Measurements from ENCODE around the gene TNFAIP1. TPM values are rescaled to one million over a fixed set of nuclear protein-coding genes. Genes with fewer than 3 reads are reported as not detected.
"Not testable (repeated sequence)": the region's sequence is repeated elsewhere in the genome, so short reads cannot be mapped to it uniquely, and the experiment has no call there.

Gene TNFAIP1
- total RNA-seq, 1 experiment from 2014 or later, result 49.4 TPM

DNA sequence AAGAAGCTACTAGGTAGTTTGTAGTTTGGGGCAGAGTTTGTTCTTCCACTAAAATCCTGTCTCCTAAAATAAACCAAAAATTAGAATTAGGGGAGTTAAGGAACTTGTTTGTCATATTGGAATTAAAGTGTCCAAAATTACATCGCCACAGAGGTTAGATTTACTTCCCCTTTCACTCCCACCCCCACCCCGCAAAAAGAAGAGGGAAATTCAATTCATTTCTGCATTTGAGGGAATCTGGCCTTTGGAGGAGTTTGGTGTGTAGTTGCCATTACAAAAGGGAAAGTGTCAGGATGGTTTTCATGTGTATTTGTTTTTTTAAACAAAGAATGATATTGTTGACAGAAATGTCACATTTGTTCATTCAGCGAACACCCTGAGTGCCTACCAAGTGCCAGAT is 10.8 kb upstream of the TNFAIP1 start:
- DNase-seq (ENCODE audit: low read depth), result no peak

DNA sequence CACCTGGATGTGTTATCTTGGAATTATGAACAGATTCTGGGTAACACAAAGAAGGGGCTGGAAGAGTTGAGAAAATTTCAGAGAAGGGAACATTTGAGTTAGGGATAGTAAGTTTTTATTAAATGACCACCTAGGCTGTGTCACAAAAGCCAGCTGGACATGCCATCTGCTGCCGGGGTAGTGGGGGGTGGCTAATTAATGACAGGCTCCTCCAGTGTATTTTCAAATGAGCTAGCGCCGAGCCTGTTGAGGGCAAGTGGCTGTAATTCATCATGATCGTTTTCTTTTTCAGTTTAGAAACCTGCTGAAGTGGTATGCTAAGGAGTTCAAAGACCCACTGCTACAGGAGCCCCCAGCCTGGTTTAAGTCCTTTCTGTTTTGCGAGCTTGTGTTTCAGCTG is 10.3 kb upstream of the TNFAIP1 start:
- DNase-seq (ENCODE audit: low read depth), result no peak

DNA sequence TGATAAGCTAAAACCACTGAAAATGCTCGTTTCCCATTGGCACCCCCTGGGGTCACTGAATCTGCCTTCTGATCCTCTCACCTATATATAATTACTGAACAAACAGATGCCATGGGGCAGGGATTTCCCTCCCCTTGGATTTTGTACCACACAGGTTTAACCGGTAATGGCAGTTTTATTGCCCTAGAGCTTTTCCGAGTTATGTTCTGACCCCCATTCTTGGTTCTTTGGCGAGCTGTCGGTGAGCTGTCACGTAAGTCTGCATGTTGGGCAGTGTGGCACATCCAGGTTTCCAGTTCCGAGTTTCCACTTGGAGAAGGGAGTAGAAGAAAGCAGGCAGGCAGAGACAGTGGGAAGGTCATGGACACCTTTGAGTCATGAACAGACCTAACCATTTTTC is 9.4 kb upstream of the TNFAIP1 start:
- no peak for DNase-seq (ENCODE audit: low read depth)

DNA sequence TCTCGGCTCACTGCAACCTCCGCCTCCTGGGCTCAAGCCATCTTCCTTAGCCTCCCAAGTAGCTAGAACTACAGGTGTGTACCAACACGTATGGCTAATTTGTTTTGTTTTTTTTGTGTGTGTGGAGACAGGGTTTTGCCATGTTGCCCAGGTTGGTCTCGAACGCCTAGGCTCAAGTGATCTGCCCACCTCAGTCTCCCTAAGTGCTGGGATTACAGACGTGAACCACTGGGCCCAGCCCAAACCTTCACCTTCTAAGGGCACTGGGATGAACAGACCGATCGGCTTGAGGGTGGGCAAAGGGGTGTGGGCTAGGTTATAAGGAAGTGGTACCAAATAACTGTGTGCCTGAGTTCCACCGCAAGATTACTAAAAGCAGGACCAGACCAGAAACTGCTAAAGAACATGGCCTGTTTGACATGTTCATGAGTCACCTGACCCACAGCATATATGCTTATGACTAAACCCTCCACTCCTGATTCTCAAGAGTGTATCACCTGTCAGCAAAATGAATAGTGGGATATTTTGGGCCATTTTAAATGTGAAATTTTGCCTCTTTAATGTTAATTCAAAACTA is 8.4 kb upstream of the TNFAIP1 start:
- DNase-seq (ENCODE audit: low read depth), result no peak

DNA sequence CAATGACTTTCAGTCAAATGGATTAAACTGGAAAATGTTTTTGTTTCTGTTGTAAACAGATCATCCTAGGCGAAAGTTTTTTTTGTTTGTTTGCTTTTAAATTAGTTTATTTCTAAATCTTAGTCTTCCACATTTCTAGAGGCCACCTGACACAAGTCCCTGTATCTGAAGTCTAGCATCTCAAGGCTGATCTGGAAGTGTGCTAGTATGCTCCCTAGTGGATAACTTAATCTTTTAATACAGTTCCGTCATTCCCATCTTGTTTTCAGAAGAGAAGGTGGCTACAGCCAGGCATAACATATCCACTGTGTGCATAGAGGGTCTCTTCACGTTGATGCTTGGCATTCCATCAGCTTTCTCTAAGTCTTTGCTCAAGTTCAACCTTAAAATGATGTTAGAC is 7.9 kb upstream of the TNFAIP1 start:
- DNase-seq (ENCODE audit: low read depth), result no peak

DNA sequence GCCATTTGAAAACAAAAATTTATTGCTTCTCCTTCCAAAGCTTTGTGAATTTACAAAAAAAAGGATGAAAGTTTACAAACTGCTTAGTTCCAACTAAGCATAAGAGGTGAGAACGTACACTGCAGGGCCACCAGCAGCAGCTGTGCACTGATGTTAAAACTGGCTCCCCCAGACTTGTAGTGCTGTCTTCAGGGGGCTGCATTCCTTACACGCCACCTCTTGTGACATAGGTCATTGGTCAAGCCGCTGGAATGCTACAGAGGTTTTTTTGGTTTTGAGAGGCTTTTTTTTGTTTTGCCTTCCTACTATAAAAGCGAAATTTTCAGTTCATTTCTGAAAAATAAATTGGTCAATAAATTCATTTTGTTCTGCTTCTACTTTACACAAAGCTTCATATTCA is 7.2 kb upstream of the TNFAIP1 start:
- DNase-seq (ENCODE audit: low read depth), result no peak

DNA sequence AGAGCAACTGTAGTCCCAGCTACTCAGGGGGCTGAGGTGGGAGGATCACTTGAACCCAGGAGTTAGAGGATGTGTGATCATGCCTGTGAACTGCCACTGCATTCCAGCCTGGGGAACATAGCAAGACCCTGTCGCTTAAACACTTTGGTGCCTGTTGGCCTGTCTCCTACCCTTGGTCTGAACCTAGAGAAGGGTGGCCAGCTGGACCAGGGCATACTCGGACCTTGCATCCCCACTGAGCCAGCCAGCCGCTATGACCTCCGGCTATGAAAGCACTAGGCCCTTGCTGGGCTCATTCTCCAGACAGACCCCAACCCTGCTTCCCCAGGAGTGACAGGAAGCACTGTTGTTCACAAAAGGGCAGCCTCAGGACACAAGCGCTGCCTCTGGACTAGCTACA is 4.9 kb upstream of the TNFAIP1 start:
- no peak for DNase-seq (ENCODE audit: low read depth)

DNA sequence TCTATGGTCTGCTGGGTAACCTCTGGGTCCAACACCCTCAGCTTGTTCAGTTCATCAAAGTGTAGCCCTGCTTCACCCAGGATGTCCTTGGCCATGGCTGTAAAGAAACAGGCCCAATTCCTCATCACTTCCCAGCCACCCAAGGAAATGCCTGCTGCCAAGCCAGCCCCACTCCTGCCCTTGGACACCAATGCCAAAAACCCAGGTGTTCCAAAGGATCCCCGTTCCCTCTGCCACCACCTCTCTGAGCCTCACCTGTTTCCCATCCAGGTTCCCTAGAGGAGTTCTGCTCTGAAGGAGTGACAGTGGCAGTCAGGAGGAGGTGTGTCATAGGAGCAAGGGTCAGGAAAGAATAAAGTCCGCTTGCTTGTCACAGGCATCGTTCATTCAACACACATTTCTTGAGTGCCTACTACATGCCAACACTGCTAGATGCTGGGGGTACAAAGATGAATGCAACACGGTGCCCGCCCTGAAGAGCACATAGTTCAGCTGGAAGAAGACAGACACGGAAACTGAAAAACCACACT is 3.6 kb upstream of the TNFAIP1 start:
- no peak for DNase-seq (ENCODE audit: low read depth)

DNA sequence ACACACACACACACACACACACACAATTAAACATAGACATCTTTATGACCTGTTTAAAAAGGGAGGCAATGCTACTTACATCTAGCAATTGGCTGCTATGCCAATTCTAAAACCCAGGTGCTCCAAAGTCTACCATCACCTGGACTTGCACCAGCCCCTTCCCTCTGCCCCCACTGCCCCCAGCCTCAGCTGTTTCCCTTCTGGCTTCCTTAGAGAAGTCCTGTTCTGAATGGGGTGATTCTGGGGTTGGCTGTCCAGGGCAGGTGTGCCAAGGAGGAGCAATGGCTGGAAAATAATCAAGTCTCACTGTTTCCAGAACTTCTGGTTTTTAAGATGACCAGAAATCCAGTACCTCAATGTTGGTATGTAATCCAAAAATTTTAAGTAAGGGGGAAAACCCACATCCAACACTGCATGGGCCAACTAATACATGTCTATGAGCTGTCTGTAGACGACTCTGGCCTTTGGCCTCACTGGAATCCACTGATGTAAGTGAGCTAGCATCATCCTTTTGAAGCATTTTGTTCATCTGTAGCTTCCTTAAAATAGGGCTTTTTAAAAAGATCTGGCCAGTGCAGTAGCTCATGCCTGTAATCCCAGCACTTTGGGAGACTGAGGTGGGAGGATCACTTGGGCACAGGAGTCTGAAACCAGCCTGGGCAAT is 2.3 kb upstream of the TNFAIP1 start:
- no peak for DNase-seq (ENCODE audit: low read depth)

DNA sequence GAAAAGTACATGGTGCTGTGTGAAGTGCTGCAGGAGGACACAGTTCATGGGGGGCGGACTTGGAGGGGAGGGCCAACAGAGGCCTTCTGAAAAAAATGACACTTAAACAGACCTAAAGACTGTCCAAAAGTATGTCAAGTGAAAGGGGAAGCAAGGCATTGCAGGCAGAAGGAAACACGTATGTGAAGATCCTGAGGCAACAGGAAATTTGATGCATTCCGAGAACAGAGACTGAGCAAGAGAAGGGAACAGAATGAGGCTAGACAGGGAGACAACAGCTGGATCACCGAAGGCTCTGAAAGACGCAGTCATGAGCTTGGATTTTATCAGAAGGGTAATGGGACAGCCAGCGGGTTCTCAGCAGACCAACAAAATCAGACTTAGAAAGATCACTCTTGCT is 1.4 kb upstream of the TNFAIP1 start:
- DNase-seq (ENCODE audit: low read depth), result no peak

DNA sequence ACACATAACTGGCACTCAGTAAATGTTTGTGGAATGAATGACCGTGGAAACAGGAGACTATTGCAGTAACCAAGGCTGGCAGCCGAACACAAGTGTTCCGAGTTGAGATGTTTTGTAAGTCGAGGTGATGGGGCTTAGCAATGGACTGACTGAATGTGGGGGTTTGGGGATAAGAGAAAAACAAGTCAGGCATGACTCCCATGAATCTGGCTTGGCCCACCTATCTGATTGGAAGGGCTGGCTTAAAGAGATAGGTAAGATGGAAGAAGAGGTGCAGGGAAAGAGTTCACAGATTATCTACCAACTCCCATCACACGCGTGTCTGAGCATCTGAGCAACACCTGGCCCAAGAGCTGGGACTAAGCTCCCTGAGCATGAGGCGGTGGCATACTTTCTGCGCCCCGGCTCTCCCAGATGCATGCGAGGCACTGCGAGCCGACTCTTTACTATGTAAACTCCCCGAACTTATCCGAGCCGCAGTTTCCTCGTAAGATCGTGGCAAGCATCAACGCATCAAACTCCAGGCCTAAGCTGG is 828 bp upstream of the TNFAIP1 start:
- DNase-seq (ENCODE audit: low read depth), result no peak

DNA sequence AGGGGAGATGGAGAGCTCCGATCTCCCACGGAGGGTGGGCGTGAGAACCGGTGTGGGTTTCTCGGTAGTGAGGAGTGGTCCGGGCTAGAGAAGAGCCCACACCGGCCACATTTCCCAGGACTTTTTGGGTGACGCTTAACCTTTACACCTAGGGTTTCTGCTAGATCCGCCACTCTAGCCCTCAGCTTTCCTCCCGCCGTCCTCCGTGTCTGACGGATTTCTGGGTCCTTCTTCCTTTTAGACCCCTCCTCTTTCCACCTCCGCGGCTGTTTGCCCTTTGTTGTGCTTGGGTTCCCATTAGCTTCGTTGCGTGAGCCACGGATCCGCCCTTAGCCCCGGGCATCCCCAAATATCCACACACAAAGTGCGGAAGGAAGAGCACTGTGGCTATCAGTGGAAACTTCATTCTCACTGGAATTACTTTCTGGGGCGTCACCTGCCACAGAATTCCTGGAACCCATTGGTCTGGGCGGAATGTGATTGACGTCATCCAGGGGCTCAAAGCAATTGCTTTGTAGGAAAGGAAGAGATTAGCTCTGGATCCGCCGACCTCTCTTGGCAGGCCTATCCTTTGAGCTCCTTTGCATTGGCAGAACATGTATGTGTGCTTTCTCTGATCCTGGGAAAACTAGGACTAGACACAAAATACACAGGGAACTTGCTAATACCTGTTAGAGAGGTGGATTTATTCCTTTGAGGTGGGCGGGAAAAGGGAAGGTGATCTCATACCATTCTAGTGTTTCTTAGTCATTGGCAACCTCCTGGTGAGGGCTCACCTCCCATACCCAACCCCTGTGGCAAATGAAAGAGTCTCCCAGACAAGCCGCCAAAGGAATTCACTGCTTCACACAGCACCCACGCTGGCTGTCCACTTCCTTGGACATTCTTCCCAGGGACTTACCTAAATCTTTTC is 654 bp downstream of the TNFAIP1 start:
- peak; percentile 90 for DNase-seq (ENCODE audit: low read depth)

DNA sequence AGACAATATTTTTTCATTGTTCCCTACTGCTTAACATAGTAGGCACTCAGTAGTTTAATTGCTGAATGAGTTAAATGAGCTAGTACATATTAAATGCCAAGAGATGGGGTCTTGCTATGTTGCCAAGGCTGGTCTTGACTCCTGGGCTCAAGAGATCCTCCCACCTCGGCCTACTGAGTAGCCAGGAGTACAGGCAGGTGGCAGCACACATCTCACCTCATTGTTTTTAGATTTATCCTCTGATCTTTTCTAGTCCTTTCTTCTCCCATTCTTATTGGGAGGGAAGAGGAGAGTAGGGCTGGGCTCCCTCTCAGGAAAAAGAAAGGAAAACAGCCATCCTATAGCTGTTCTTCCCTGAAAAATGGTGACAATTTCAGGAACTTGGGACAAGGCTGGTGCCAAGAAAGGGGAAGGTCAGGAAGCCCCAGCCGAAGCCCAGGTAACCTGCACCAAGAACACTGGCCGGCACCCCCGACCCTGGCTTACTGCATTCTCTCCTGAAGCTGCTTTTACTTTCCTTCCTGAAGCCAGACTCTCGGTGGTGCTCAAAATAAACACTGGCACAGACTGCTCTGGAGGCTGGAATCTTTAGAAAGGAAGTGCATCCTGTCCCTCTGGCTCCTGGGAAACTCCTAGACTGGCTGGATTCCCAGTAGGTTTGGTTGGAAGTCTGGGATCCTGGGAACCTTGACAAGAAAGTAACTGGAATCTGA is 2.7 kb downstream of the TNFAIP1 start:
- DNase-seq (ENCODE audit: low read depth), result peak; percentile 72

DNA sequence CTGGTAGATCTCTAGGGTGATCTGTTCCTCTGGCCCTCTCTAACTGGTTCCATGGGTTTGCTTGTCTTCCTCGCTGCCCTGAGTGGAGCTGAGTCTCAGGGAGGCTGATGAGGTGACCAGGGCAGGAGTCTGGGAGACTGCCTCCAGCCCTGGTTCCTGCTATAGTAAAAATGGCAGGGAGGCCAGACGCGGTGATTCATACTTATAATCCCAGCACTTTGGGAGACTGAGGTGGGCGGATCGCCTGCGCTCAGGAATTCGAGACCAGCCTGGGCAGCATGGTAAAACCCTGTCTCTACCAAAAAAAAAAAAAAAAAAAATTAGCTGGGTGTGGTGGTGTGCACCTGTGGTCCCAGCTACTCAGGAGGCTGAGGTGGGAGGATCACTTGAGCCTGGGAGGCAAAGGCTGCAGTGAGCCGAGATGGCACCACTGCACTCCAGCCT is 3.2 kb downstream of the TNFAIP1 start:
- DNase-seq (ENCODE audit: low read depth), result not testable (repeated sequence)

DNA sequence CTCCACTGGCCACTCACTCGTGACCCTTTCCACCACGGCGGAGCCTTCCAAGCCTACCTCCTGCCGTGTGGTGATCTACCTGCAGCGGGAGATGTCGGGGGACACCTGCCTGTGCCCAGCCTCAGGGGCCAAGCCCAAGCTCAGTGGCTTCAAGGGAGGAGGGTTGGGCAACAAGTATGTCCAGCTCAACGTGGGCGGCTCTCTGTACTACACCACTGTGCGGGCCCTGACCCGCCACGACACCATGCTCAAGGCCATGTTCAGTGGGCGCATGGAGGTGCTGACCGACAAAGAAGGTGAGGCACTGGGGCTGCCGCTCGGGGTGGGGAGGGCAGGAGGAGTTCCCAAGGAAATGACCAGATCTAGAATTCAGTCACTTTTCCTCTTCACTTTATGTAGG is 3.9 kb downstream of the TNFAIP1 start:
- DNase-seq (ENCODE audit: low read depth), result no peak

DNA sequence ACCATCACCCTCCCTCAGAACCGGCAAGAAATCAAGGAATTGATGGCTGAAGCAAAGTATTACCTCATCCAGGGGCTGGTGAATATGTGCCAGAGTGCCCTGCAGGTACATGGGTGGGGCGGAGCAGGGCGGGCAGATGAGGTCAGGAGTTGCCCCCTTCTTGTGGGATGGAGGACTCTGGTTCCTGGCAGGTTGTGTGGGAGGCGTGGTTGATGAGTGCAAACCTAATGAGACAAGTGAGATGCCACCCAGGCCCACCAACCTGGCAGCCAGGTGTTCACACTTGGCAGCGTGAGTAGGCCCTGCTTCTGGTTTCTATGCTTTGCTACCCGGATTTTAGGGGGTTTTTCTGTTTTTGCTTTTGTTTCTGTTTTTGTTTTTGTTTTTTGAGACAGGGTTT is 4.8 kb downstream of the TNFAIP1 start:
- DNase-seq (ENCODE audit: low read depth), result no peak

DNA sequence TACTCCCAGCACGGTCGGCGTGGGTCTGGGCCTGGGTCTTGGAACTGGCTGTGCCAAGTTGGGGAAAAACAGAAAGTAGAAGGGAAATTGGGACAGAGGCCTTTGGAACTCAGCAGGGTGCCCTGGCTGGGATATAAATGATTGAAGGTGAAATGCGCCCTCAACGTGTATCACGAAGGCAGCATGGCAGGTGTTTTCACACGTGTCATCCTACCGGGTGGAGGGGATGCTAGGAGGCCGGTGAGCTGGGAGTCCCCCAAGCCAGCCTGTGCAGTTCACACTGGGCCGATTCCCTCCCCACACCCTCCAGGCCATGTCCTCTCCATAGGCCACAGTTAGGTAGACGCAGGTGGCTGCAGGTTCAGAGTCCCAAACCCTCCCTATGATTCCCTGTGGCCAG is 6.0 kb downstream of the TNFAIP1 start:
- no peak for DNase-seq (ENCODE audit: low read depth)

DNA sequence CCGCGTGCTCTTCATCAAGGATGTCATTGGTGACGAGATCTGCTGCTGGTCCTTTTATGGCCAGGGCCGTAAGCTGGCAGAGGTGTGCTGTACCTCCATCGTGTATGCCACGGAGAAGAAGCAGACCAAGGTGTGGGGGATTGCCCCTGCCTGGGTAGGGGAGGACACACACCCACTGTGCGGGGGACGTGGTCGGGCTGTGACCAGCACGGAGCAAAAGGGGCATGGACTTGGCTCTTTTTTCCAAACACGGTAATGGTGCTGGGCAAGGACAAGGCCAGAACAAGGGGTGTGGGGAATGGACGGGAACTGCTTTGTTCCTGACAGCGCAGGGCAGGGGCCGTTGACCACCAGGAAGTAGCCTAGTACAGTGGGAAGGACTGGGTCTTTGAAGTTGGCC is 6.8 kb downstream of the TNFAIP1 start:
- no peak for DNase-seq (ENCODE audit: low read depth)

DNA sequence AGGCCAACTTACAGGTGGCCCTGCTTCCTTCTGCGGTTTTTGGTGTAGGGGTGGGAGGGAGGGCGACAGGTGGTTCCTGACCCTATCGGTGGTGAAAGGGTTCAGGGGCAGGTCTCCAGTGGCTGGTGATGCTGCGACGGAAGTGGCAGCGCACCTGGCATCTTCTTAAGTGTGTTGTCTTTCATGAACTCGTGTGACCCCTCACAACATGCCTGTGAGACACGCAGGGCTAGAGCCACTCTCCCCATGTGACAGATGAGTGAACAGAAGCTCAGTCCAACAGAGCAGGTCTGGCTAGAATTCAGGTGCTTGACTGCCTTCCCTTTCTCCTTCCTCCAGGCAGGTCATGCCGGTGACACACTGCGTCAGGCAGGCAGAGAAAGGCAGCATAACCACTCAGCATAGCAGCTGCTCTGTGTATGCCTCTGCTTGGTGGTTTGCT is 8.0 kb downstream of the TNFAIP1 start:
- no peak for DNase-seq (ENCODE audit: low read depth)

DNA sequence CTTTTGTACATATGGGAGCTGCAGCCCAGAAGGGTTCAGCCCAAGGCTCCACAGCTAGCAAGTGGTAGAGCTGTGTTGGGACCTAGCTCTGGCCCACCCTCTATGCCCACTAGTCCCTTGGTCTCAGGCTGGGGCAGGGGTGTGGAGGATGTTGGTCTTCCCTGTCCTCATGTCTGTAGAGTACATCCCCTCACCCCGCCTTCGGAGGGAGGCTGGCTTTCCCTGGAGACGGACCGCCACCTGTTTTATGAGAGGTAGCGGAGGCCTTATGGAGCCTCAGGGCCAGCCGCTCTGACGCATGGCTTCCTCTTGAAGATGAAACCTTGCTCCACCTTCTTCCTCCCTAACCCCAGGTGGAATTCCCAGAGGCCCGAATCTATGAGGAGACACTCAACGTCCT is 8.4 kb downstream of the TNFAIP1 start:
- no peak for DNase-seq (ENCODE audit: low read depth)

DNA sequence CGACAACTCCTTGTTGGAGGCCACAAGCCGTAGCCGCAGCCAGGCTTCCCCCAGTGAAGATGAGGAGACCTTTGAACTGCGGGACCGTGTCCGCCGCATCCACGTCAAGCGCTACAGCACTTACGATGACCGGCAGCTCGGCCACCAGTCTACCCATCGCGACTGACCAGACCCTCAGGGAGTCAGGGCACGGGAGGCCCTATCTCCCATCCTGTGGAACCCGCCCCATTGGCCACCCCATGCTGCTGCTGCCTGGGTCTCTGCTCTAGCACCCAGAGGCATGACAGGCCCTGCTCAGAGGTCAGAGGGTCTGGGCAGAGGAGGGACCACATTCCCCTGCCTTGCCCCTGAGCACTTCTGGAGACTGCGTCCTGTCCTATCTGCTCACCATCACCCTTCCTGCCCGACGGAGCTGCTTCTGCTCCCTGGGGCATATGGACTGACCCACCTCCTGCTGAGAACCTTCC is 8.9 kb downstream of the TNFAIP1 start:
- no peak for DNase-seq (ENCODE audit: low read depth)

All from Daoy (cell line).